ENCODE measurements around the gene C3orf18.

The C3orf18 gene

DNA sequence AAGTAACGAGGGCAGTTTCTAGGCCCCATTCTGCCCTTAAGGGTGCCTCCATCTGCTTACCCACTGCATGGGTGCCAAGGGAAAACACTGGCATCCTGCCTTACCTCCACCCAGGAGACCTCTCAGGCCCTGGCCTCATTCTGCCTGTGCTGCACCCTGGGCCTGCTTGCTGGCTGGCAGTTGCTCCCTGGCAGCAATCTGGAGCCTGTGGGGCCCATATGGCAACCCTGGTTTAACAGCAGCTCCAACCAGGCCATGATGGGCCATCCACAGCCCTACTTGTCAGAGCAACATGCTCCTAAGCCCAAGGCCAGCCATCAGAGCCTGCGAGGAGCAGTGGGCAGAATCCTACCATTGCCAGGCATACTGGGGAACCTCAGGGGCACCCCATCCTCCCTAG is 3.7 kb downstream of the C3orf18 start:
- Histone ChIP-seq H3K9me3 (ENCODE audit: control insufficient read depth, insufficient read depth, low read length) (no peaks in the 10 kb centered on the region), H3K4me3 (ENCODE audit: low read depth, low read length) (no peak overlapping the region), H3K36me3 (ENCODE audit: control insufficient read depth, insufficient read depth, low read length) (no peaks in the 10 kb centered on the region), H3K4me1 (ENCODE audit: control insufficient read depth, insufficient read depth, low read length) (no peaks in the 10 kb centered on the region; the same call in 1 of the 2 replicates), H3K27ac (ENCODE audit: low read depth, low read length) (no peak overlapping the region), H3K9ac (ENCODE audit: low read depth, low read length) (no peak overlapping the region), H3K27me3 (ENCODE audit: control insufficient read depth, insufficient read depth, low read length) (peaks cover 10% of the 10 kb centered on the region)

DNA sequence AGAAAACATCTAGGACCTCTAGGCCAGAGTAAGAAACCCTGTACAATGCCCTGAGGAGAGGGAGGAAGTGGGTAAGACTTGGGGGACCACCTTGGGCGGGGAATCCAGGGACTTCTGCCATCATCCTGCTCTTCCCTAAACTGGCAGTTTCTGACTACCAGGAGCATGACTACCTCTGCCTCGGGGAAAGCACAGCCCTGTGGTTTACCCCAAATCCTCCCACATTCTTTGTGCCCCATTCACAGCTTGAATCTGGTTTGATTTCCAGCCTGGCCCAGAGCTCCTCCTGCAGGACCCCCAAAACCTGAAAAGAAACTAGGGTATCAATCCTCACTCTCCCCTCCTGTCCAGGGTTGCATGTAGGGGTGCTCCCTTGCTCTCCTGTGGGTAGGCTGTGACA is 4.7 kb downstream of the C3orf18 start:
- no peaks in the 10 kb centered on the region for H3K9me3 ChIP-seq (ENCODE audit: control insufficient read depth, insufficient read depth, low read length)
- H3K27ac ChIP-seq (ENCODE audit: low read depth, low read length): no peak overlapping the region
- no peaks in the 10 kb centered on the region; the same call in 1 of the 2 replicates for H3K4me1 ChIP-seq (ENCODE audit: control insufficient read depth, insufficient read depth, low read length)
- no peaks in the 10 kb centered on the region for H3K36me3 ChIP-seq (ENCODE audit: control insufficient read depth, insufficient read depth, low read length)
- no peak overlapping the region for H3K4me3 ChIP-seq (ENCODE audit: low read depth, low read length)
- peaks cover 10% of the 10 kb centered on the region for H3K27me3 ChIP-seq (ENCODE audit: control insufficient read depth, insufficient read depth, low read length)
- H3K9ac ChIP-seq (ENCODE audit: low read depth, low read length): no peak overlapping the region

DNA sequence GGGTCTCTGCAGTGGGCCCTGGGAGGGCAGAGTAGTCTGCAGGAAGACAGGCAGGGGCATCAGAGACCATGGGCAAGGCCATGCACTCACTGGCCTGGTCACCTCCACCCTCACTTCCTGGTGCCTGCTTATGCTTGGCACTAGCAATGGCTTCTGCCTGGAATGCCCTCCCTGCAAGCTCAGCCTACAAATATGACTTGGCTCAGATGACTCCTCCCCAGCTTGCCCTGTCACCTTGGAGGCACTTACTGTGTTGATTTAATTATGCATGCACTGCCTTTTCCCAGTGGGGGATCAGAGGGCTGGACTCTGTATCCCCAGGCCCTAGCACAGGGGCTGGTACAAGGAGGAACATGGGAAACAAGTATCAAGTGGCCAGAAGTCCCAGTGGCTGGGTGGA is 7.8 kb downstream of the C3orf18 start:
- Histone ChIP-seq H3K4me1 (ENCODE audit: control insufficient read depth, insufficient read depth, low read length) (no peaks in the 10 kb centered on the region), H3K9ac (ENCODE audit: low read depth, low read length) (no peak overlapping the region), H3K36me3 (ENCODE audit: control insufficient read depth, insufficient read depth, low read length) (no peaks in the 10 kb centered on the region), H3K4me3 (ENCODE audit: low read depth, low read length) (no peak overlapping the region), H3K27me3 (ENCODE audit: control insufficient read depth, insufficient read depth, low read length) (no peaks in the 10 kb centered on the region), H3K27ac (ENCODE audit: low read depth, low read length) (no peak overlapping the region), H3K9me3 (ENCODE audit: control insufficient read depth, insufficient read depth, low read length) (no peaks in the 10 kb centered on the region)

DNA sequence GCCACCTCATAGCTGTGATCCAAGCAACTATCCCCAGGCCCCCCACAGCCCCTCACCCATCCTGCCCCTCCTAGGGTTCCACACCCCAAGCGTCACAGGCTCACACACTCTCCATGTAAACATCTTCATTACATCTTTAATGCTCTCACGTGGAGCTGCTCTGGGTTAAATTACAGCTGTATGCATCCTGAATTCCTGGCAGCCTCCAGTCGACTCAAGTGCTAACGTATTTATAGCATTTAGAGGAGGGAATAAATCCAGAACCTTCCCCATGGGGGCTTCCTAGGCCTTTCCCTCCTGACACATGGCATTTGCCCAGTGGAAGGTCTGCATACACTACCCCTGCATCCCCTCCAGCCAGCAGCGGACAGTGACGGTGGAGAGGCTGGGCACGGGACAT is 9.6 kb downstream of the C3orf18 start:
- Histone ChIP-seq H3K9me3 (ENCODE audit: control insufficient read depth, insufficient read depth, low read length) (no peaks in the 10 kb centered on the region), H3K4me3 (ENCODE audit: low read depth, low read length) (no peak overlapping the region), H3K9ac (ENCODE audit: low read depth, low read length) (no peak overlapping the region), H3K27ac (ENCODE audit: low read depth, low read length) (no peak overlapping the region), H3K27me3 (ENCODE audit: control insufficient read depth, insufficient read depth, low read length) (no peaks in the 10 kb centered on the region; the same call in 1 of the 2 replicates), H3K36me3 (ENCODE audit: control insufficient read depth, insufficient read depth, low read length) (no peaks in the 10 kb centered on the region), H3K4me1 (ENCODE audit: control insufficient read depth, insufficient read depth, low read length) (no peaks in the 10 kb centered on the region)

DNA sequence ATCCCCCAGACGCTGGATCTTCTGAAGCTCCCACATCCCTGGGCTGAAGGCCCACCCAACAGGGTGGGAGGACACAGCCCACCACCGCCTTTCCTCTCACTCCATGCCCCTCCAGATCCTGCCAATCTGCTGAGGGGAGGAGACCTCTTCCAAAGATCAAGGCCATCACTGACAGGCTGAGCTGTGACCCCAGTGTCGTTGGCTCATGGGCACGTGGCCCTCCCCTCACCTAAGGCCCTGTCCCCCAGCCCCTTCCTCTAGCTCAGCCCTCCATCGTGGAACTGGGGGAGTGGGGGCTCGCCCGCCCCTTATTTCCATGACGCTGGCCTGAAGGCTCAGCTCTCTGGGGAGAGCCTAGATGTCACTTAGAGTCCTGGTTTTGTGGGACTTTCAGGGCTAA is 10.4 kb downstream of the C3orf18 start:
- Histone ChIP-seq H3K9ac (ENCODE audit: low read depth, low read length) (no peak overlapping the region), H3K9me3 (ENCODE audit: control insufficient read depth, insufficient read depth, low read length) (no peaks in the 10 kb centered on the region), H3K4me3 (ENCODE audit: low read depth, low read length) (no peak overlapping the region), H3K36me3 (ENCODE audit: control insufficient read depth, insufficient read depth, low read length) (no peaks in the 10 kb centered on the region), H3K27me3 (ENCODE audit: control insufficient read depth, insufficient read depth, low read length) (no peaks in the 10 kb centered on the region; the same call in 1 of the 2 replicates), H3K27ac (ENCODE audit: low read depth, low read length) (no peak overlapping the region), H3K4me1 (ENCODE audit: control insufficient read depth, insufficient read depth, low read length) (no peaks in the 10 kb centered on the region)

DNA sequence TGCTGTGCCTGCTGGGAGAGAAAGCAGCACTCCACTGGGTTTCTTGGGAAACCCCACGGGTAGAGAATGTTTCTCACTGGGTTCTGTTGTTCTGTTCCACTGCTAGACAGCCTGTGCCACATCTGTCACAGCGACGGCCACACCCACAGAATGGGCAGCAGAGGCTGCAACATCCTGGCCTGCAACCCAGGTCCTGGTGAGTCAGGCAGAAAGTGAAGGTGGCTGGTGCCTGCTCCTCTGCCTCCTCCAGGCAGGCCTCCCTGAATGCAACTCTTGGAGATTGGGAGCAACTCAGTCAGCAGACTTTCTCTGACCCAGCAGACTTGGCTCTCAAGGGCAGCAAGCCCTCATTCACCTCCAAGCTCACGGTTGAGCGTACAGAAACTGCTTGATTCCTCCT is 13.0 kb downstream of the C3orf18 start:
- Histone ChIP-seq H3K27ac (ENCODE audit: low read depth, low read length) (no peak overlapping the region), H3K4me3 (ENCODE audit: low read depth, low read length) (no peak overlapping the region), H3K4me1 (ENCODE audit: control insufficient read depth, insufficient read depth, low read length) (no peaks in the 10 kb centered on the region), H3K9ac (ENCODE audit: low read depth, low read length) (no peak overlapping the region), H3K27me3 (ENCODE audit: control insufficient read depth, insufficient read depth, low read length) (no peaks in the 10 kb centered on the region; the same call in 1 of the 2 replicates), H3K36me3 (ENCODE audit: control insufficient read depth, insufficient read depth, low read length) (no peaks in the 10 kb centered on the region), H3K9me3 (ENCODE audit: control insufficient read depth, insufficient read depth, low read length) (no peaks in the 10 kb centered on the region)

DNA sequence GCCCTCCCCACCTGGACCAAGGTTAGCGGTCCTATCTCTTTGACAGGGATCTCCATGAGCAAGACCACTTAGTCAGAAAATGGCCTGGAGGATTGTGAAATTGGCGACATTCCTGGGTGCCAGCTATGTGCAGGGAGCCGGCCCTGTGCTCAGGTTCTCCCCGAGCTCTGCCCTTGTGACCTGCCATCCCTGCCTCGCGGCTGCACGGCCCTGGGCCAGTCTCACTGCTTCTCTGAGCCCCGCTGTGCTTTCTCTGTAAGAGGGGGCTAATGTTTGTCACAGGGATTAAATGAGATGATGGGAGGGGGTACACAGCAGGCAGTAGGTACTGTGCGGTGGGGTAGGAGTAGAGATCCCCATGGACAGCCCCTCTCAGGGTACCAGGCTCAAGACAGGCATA is 14.9 kb downstream of the C3orf18 start:
- Histone ChIP-seq H3K4me1 (ENCODE audit: control insufficient read depth, insufficient read depth, low read length) (no peaks in the 10 kb centered on the region), H3K9ac (ENCODE audit: low read depth, low read length) (no peak overlapping the region), H3K27ac (ENCODE audit: low read depth, low read length) (no peak overlapping the region), H3K9me3 (ENCODE audit: control insufficient read depth, insufficient read depth, low read length) (no peaks in the 10 kb centered on the region), H3K36me3 (ENCODE audit: control insufficient read depth, insufficient read depth, low read length) (no peaks in the 10 kb centered on the region), H3K27me3 (ENCODE audit: control insufficient read depth, insufficient read depth, low read length) (no peaks in the 10 kb centered on the region; the same call in 1 of the 2 replicates), H3K4me3 (ENCODE audit: low read depth, low read length) (no peak overlapping the region)

DNA sequence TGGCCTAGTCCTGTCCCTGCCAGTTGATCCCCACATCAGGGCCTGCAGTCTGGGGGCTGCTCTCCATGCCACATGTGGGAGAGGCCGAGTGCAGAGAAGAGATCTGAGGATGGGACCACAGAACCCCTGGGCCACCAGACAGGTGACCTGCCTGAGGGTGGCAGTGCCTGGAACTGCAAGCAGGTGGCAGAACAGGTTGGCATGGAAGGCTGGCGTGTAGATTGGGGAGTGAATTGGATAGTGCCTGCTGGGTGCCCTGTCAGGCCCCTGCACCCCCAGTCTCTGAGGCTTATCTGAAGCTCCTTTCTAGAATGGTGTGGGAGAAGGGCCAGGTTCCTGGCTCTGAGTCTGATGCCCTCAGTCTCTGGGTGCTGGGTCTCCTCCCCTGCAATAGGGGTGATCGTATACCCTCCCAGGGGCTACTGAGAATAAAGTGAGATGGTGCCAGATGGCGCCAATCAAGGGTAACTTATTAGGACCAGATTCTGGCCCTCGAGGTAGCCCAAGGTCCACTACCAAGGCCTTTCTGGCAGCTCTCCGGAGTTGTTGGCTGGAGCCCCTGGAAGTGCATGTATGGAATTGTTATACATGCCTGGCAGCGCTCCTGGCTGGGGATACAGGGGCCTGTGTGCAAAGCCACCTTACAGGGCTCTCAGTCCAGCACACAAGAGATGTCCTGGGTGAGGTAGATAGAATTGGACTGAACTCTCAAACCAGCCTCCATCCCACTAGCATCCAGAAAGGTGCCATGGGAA is 15.7 kb downstream of the C3orf18 start:
- no peaks in the 10 kb centered on the region for H3K9me3 ChIP-seq (ENCODE audit: control insufficient read depth, insufficient read depth, low read length)
- H3K4me3 ChIP-seq (ENCODE audit: low read depth, low read length): no peak overlapping the region
- no peaks in the 10 kb centered on the region for H3K4me1 ChIP-seq (ENCODE audit: control insufficient read depth, insufficient read depth, low read length)
- H3K27ac ChIP-seq (ENCODE audit: low read depth, low read length): no peak overlapping the region
- no peak overlapping the region for H3K9ac ChIP-seq (ENCODE audit: low read depth, low read length)
- H3K27me3 ChIP-seq (ENCODE audit: control insufficient read depth, insufficient read depth, low read length): no peaks in the 10 kb centered on the region; the same call in 1 of the 2 replicates
- H3K36me3 ChIP-seq (ENCODE audit: control insufficient read depth, insufficient read depth, low read length): no peaks in the 10 kb centered on the region

DNA sequence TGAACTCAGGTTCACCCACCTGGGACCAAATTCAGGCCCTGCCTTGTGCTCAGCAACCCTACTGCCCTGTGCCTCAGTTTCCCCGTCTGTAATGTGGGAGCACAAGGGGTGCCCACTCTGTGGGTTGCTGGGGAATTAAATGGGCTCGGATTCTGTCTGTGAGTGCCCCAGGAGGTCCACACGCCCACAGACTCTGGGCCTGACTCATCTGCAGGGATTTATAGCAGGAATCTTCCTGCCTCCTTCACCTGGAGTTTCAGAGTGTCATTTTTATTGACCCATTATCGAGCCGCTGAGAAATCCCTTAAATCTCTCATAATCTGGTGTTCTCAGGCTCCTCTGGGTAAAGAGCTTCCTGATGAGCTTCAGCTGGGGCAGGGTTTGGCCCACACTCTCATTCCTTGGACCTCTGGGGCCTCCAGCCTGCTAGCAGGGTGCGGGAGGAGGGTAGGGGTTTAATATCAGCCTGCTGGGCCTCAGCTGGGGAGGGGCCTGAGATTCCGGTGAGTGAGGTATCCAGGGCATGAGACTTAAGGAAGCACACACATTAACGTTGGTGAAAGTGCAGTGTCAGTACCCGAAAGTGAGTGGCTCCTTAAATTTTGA is 16.4 kb downstream of the C3orf18 start:
- H3K9me3 ChIP-seq (ENCODE audit: control insufficient read depth, insufficient read depth, low read length): no peaks in the 10 kb centered on the region
- H3K4me3 ChIP-seq (ENCODE audit: low read depth, low read length): no peak overlapping the region
- H3K27ac ChIP-seq (ENCODE audit: low read depth, low read length): no peak overlapping the region
- H3K36me3 ChIP-seq (ENCODE audit: control insufficient read depth, insufficient read depth, low read length): no peaks in the 10 kb centered on the region
- H3K4me1 ChIP-seq (ENCODE audit: control insufficient read depth, insufficient read depth, low read length): no peaks in the 10 kb centered on the region
- H3K27me3 ChIP-seq (ENCODE audit: control insufficient read depth, insufficient read depth, low read length): no peaks in the 10 kb centered on the region; the same call in 1 of the 2 replicates
- H3K9ac ChIP-seq (ENCODE audit: low read depth, low read length): no peak overlapping the region

DNA sequence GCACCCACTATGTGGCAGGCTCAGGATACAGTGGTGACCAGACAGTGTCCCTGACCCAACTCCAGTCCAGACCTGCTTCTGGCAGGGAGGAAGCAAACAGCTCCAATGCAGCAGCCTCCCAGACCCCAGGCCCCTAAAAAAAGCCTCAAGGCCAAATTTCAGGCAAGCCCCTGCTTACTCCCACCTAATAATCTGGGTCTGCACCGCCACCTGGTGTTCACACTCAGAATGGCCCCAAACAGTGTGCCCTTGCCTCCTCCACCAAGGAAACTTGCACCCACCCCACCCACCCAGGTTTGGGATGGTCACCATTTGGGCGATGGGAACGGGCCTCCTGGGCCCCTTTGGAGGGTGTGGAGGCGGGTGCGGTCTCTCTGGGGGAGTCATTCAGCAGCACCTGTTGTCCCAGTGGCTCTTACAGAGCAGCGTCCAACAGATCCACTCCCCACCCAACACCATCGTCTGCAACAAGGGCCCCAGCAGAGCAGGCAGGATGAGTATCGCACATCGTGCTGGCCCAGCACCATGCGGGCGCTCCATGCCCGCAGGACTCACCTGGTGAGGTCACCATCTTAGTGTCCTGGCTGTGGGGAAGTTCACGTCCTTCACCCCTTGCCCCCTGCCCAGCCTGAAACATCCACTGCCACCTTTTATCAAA is 17.3 kb downstream of the C3orf18 start:
- H3K36me3 ChIP-seq (ENCODE audit: control insufficient read depth, insufficient read depth, low read length): no peaks in the 10 kb centered on the region
- H3K27ac ChIP-seq (ENCODE audit: low read depth, low read length): no peak overlapping the region
- no peak overlapping the region for H3K4me3 ChIP-seq (ENCODE audit: low read depth, low read length)
- peaks cover 6% of the 10 kb centered on the region for H3K4me1 ChIP-seq (ENCODE audit: control insufficient read depth, insufficient read depth, low read length)
- H3K9ac ChIP-seq (ENCODE audit: low read depth, low read length): no peak overlapping the region
- no peaks in the 10 kb centered on the region; the same call in 1 of the 2 replicates for H3K27me3 ChIP-seq (ENCODE audit: control insufficient read depth, insufficient read depth, low read length)
- no peaks in the 10 kb centered on the region for H3K9me3 ChIP-seq (ENCODE audit: control insufficient read depth, insufficient read depth, low read length)

DNA sequence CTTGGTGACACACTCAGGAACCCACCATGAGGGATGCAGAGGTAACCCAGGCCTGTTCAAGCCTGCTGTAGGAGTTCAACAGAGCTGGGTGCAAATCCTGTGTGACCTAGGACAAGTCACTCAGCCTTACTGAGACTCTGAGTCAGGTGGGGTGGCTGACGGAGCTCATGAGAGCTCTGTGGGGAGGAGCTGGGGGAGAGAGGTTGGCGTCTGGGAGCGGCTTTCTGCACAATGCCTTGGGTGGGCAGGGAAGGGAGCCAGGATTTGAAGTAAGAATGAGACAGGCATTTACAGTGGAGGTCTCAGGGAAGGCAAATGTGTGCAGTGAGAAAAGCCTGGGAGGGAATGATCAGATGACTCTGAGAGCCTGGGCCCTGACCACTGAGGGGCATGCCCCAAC is 18.3 kb downstream of the C3orf18 start:
- no peaks in the 10 kb centered on the region for H3K36me3 ChIP-seq (ENCODE audit: control insufficient read depth, insufficient read depth, low read length)
- H3K4me3 ChIP-seq (ENCODE audit: low read depth, low read length): no peak overlapping the region
- H3K9me3 ChIP-seq (ENCODE audit: control insufficient read depth, insufficient read depth, low read length): no peaks in the 10 kb centered on the region
- H3K4me1 ChIP-seq (ENCODE audit: control insufficient read depth, insufficient read depth, low read length): peaks cover 6% of the 10 kb centered on the region
- no peak overlapping the region for H3K9ac ChIP-seq (ENCODE audit: low read depth, low read length)
- H3K27ac ChIP-seq (ENCODE audit: low read depth, low read length): no peak overlapping the region
- no peaks in the 10 kb centered on the region; the same call in 1 of the 2 replicates for H3K27me3 ChIP-seq (ENCODE audit: control insufficient read depth, insufficient read depth, low read length)
